ENCODE measurements around the gene PTGFR.

PTGFR gene

DNA sequence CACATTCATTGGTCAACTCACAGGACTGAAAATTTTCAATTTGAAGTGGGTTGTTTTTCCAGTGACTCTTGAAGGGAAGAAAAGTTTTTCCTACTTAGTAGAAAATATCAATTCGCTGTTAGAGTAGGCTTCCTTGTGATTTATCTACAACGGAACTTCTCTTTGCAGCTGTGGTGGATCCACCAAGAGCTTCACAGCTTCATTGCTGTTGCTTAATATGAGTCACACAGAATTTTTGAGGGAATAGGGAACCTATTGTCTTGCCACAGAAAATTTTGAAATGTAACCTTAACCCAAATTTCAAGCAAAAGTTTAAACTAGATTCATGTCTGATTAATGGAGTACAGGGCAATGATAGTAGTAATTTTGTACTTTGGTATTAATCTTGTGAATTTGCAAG, 71.1 kb downstream of the PTGFR start:
- DNase-seq (ENCODE audit: extremely low read depth, insufficient read length) = no peak
- Histone ChIP-seq H3K36me3 (ENCODE audit: control insufficient read depth, insufficient read depth, low read length) (no peaks in the 10 kb centered on the region), H3K27me3 (replicated peaks; ENCODE audit: control insufficient read depth, insufficient read depth, low read length) (no peaks in the 10 kb centered on the region), H3K4me3 (replicated peaks; ENCODE audit: low read depth, low read length) (no peak overlapping the region)
- TF ChIP-seq, protein P1, sequence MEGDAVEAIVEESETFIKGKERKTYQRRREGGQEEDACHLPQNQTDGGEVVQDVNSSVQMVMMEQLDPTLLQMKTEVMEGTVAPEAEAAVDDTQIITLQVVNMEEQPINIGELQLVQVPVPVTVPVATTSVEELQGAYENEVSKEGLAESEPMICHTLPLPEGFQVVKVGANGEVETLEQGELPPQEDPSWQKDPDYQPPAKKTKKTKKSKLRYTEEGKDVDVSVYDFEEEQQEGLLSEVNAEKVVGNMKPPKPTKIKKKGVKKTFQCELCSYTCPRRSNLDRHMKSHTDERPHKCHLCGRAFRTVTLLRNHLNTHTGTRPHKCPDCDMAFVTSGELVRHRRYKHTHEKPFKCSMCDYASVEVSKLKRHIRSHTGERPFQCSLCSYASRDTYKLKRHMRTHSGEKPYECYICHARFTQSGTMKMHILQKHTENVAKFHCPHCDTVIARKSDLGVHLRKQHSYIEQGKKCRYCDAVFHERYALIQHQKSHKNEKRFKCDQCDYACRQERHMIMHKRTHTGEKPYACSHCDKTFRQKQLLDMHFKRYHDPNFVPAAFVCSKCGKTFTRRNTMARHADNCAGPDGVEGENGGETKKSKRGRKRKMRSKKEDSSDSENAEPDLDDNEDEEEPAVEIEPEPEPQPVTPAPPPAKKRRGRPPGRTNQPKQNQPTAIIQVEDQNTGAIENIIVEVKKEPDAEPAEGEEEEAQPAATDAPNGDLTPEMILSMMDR (IDR thresholded peaks at IDR 0.05; ENCODE audit: insufficient read depth, low read length, poor library complexity, severe bottlenecking) = no peak

DNA sequence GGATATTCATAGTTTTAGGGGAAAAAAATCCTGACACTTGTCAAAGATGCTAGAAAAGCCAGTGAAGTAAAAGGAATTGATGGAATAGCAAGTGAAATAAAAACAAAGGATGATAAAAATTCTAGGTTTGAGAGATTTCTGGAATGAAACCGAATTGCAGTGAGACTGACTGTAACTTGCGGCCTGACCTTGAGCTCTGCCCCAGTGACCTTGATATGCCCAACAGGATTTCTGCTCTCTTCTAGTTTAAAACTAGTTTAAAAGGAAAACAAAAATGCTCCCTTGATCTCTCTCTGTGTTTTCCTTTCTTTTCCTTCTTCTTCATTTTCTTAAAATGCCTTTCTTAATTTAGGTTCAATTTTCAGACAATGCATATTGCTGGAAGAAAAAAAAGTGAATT, 74.6 kb downstream of the PTGFR start:
- TF ChIP-seq, protein P1 (IDR thresholded peaks at IDR 0.05; ENCODE audit: insufficient read depth, low read length, poor library complexity, severe bottlenecking) = no peak
- no peak for DNase-seq (ENCODE audit: extremely low read depth, insufficient read length)
- H3K4me3 ChIP-seq (replicated peaks; ENCODE audit: low read depth, low read length) = no peak overlapping the region
- no peaks in the 10 kb centered on the region for H3K36me3 ChIP-seq (ENCODE audit: control insufficient read depth, insufficient read depth, low read length)
- no peaks in the 10 kb centered on the region for H3K27me3 ChIP-seq (replicated peaks; ENCODE audit: control insufficient read depth, insufficient read depth, low read length)

DNA sequence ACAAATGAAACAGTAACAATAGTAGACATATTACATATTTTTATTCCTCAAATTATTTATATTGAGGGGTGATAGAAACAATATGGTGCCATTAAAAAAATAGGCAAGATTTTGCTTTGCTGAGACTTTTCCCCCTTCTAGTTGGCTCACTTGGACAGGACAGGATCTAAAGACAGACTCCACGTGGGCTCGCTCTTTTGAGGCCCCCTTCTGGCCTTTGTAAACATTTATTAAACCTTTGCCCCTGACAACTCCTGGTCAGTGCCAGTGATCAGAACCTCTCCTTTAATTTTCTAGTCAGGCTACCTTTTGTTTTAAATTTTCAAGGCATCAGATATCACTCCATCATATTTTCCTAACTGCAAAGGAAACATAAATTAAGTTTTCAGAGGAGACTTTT, 79.8 kb downstream of the PTGFR start:
- DNase-seq (ENCODE audit: extremely low read depth, insufficient read length) = no peak
- TF ChIP-seq, protein P1 (IDR thresholded peaks at IDR 0.05; ENCODE audit: insufficient read depth, low read length, poor library complexity, severe bottlenecking) = peak; percentile 12
- H3K36me3 ChIP-seq (ENCODE audit: control insufficient read depth, insufficient read depth, low read length) = no peaks in the 10 kb centered on the region
- H3K4me3 ChIP-seq (replicated peaks; ENCODE audit: low read depth, low read length) = no peak overlapping the region
- H3K27me3 ChIP-seq (replicated peaks; ENCODE audit: control insufficient read depth, insufficient read depth, low read length) = no peaks in the 10 kb centered on the region

DNA sequence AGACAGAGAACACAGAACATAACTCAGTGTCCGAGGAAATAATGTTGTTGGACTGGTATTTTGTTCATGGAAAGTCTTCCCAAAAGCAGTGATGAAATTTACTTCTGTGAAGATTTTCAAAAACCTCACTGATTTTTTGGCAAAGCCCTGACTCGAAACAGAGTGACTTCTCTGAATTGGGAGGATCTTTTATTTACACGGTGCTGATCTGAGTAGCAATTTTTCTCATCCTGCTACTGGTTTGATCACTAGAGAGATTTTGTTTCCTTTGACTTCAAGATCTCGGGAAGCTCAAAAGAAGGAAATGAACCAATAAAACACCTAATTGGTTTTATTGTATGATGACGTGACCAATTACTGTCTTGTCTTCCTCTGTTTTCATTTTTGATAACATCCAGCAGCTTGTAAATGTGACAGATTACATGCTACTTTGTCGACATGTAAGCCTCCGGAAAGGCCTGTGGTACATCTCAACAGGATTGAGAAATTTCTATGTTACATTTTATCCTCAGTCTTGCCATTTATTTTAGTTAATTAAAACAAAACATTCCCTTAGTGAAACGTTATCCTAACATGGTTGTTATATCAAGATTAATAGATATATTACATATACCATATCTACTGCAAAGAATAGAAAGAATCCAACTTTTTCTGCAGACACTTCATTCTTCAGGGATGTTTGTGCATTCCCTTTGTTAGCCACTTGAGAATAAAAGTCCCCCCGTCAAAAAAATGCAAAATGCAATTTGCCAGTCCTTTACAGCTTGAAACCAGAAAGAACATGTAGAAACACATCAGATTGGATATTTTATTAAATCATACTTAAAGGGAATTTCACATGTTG, 86.7 kb downstream of the PTGFR start:
- TF ChIP-seq, protein P1 (IDR thresholded peaks at IDR 0.05; ENCODE audit: insufficient read depth, low read length, poor library complexity, severe bottlenecking) = no peak

DNA sequence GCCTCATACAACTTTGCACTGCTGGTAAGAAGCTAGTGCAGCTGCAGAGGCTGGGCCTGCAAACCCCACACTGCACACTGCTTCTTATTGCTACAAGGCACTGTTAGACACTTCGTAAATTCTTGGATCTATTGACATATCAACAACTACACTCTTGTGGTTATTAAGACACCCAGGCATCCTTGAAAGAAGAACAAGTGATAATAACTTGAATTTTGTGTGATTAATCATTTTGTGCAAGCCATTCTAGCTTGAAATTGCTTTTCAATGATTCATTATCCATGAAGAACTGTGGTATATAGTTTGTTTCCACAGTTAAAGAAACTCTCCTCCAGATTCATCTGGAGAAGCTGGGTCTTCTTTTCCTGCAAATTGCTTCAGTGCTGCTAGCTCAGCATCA, 95.8 kb downstream of the PTGFR start:
- Histone ChIP-seq H3K27me3 (replicated peaks; ENCODE audit: control insufficient read depth, insufficient read depth, low read length) (no peaks in the 10 kb centered on the region), H3K36me3 (ENCODE audit: control insufficient read depth, insufficient read depth, low read length) (no peaks in the 10 kb centered on the region), H3K4me3 (replicated peaks; ENCODE audit: low read depth, low read length) (no peak overlapping the region)
- no peak for DNase-seq (ENCODE audit: extremely low read depth, insufficient read length)
- TF ChIP-seq, protein P1 (IDR thresholded peaks at IDR 0.05; ENCODE audit: insufficient read depth, low read length, poor library complexity, severe bottlenecking) = no peak

More for the DNA sequence above, 86.7 kb downstream of the PTGFR start:
- no peak for DNase-seq (ENCODE audit: extremely low read depth, insufficient read length)
- Histone ChIP-seq H3K27me3 (replicated peaks; ENCODE audit: control insufficient read depth, insufficient read depth, low read length) (no peaks in the 10 kb centered on the region), H3K36me3 (ENCODE audit: control insufficient read depth, insufficient read depth, low read length) (no peaks in the 10 kb centered on the region), H3K4me3 (replicated peaks; ENCODE audit: low read depth, low read length) (no peak overlapping the region)

Measured in GM06990 (cell line).